ENCODE results near the gene SNX13. TPM values are rescaled to one million over a fixed set of nuclear protein-coding genes. Genes with fewer than 3 reads are reported as not detected.

The SNX13 gene, protein sequence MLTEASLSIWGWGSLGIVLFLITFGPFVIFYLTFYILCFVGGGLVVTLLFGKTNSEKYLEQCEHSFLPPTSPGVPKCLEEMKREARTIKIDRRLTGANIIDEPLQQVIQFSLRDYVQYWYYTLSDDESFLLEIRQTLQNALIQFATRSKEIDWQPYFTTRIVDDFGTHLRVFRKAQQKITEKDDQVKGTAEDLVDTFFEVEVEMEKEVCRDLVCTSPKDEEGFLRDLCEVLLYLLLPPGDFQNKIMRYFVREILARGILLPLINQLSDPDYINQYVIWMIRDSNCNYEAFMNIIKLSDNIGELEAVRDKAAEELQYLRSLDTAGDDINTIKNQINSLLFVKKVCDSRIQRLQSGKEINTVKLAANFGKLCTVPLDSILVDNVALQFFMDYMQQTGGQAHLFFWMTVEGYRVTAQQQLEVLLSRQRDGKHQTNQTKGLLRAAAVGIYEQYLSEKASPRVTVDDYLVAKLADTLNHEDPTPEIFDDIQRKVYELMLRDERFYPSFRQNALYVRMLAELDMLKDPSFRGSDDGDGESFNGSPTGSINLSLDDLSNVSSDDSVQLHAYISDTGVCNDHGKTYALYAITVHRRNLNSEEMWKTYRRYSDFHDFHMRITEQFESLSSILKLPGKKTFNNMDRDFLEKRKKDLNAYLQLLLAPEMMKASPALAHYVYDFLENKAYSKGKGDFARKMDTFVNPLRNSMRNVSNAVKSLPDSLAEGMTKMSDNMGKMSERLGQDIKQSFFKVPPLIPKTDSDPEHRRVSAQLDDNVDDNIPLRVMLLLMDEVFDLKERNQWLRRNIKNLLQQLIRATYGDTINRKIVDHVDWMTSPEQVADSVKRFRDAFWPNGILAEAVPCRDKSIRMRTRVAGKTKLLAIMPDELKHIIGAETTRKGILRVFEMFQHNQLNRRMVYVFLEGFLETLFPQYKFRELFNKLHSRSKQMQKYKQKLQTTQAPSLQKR
- 86.9 TPM for total RNA-seq

DNA sequence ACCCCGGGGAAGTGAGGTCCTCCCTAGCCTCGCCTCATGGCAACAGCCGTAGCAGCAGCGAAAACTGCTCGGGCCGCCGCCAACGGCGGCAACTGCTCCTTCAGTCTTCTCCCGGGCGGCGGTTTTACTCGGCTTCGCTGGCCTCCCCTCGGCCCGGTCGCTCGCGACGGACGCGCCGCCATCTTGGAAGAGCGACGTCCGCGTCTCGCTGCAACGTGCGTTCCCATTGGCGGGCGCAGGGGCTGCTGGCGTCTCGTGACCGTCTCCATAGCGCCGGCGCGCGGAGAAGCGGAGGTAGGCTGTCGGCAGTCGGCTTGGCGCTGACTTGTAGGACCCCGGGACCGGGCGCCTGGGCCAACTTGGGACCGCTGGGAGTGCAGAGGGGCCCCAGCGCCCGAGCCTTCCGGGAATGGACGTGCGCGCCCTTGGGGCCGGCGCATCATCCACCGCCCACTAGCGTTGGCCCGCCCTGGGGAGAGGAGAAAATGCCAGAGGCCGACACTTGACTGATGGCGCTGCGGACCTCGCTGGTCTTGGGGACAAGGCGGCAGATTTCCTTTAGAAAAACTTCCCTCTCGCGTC lies at the start of gene SNX13:
Gene SNX13, minus strand, starts transcription at position 193 of the 582 bp plus-strand sequence. CDS start 199 bp downstream, outside the sequence.
- DNase-seq: peak; percentile 85

GRCh38 chr7:17989546-17989945 lies 49.3 kb upstream of the SNX13 start:
- DNase-seq: no peak

- no peak for DNase-seq
Measured at GRCh38 chr7:17988858-17989257, 48.6 kb upstream of the SNX13 start.

GRCh38 chr7:17988141-17988540 lies 47.8 kb upstream of the SNX13 start:
- no peak for DNase-seq

GRCh38 chr7:17986851-17987250 lies 46.6 kb upstream of the SNX13 start:
- no peak for DNase-seq

DNA sequence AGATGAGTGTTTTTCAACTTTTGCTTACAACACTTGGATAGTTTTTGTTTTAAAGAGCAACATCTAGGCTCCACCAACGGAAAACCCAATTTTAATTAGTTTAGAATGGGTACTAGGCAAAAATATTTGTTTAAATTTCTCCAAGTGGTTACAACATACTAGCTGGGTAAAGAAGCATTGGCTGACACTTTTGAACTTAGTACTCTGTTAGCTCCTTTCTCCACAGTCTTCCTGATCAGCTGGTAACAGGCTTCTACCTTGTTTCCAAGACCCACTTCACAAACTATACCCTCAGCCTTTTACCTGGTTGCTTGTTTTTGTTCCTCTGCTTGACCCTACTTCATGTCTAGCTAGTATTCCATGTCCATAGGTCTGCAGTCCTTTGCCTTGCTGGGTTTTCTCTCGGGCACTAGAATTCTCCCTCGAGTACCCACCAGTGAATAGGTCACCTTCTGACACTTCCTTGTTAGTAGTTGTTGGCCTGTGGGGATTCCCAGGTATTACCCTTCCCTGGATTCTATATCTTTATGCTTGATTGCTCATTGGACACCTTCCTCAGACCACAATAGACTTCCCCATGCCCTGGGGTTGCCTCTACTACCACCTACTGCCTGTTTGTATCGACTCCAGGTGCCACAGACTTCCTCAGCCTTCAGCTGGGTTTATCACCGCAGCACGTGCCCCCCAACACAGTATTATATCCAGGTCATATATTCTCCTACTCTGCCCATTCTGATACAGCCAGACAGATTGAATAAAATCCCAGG lies 45.4 kb upstream of the SNX13 start:
- no peak for DNase-seq

GRCh38 chr7:17984288-17984687 lies 44.0 kb upstream of the SNX13 start:
- no peak for DNase-seq

DNA sequence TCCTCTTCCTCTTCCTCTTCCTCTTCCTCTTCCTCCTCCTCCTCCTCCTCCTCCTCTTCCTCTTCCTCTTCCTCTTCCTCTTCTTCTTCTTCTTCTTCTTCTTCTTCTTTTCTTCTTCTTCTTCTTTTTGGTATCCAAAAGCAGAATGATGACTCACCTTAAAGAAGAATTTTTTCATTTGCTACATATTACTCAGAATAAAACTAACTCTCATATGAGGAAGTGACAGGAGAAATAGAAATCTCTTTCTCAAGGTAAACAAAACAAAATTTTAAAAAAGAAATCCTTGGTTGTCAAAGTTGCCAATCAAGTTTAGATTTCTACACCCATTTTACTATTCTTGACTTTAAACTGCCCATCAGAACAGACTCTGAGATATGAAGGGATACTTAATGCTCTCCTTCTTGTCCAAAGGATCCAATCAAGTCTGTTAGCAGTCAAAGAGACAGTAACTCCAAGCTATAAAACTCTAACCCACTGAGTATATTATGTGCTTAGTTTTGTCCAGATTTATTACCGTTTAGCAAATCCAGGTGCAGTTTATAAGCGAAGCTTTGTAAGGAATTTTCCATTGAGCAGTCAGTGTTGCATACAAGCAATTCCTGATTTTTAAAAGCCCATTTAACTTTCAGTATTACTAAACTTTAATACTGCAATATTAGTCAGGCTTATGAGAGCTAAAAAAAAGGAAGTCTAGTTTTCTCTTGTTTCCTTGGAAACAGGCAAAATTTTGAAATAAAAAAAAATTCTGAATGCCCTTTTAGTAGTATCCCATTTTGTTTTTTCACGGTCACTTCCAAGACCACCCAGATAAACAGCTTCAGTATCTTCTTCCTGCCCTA lies 43.1 kb upstream of the SNX13 start:
- no peak for DNase-seq

GRCh38 chr7:17976952-17977351 lies 36.7 kb upstream of the SNX13 start:
- DNase-seq: no peak

GRCh38 chr7:17971411-17971810 lies 31.1 kb upstream of the SNX13 start:
- DNase-seq: no peak

DNA sequence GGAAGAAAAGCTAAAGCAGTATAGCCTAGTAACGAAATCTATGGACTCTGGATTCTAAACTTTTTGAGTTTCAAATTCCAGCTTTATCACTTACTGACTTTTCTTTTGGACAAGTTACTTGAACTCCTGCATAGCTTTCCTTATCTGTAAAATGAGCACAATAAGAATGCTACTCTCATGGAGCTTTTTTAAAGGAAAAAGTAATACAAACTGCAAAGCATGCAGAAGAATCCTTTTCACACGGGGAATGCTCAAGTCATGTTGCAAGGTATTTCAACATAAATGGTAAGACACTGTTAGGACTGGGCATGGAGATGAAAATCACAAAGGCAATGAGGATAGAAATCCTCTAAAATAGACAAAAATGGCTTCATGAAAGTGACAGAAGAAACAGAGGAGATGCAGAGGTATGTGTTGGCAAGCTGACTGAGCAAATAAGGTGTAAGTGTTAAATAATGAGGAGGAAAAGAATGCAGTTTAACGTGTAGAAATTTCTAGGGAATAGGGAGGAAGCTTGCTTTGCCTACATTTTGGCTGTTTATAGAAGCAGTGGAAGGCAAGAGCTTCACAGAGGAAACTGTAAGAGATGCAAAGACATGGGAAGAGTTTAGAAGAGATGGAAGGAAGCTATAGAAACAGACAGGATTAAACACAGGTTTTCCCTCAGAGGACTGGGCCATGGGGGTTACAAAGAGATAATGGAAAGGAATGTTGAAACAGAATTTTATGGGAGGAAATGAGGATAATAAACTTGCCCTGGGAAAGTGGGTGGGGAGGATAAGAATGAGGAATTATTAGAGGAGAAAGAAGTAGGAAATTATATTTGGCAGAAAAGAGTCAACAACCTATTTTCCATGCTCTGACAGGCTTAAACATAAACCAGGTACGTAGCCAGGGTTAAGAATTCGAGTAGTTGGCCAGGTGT lies 28.8 kb upstream of the SNX13 start:
- DNase-seq: no peak

DNA sequence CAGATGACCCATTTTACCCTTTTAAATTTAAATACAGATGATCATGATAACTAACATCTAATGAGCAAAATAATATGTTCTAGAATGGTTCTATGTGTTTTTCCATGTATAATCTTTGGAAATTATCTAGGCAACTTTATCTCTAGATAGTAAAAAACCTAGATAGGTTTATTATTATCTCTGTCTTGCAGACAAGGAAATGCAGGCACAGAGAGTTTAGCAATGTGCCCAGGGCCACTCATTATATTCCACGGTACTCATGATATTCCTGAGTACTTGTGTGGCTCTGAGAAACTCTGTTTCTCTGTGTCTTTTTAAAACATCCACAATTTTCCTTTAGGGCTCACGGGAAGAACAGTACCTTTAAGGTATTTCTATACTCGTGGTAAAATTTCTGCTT lies 26.4 kb upstream of the SNX13 start:
- no peak for DNase-seq

DNA sequence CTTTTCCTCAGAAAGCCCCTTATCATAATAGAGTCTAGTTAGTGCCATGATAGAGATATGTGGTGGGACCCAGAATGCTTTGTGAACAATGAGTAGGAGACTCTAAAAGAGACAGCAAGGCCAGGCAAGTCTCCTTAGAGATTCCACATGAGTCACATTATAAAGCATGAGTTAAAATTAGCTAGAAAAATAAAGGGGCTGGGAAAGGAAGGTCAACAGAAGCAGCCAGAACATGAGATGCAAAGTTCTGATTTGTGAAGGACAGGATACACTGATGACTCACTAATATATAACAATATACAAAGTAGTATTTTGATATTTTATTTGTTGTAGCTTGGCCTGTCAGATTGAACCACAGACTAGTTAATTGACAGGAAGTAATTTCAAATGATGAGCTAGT lies 25.3 kb upstream of the SNX13 start:
- no peak for DNase-seq

DNA sequence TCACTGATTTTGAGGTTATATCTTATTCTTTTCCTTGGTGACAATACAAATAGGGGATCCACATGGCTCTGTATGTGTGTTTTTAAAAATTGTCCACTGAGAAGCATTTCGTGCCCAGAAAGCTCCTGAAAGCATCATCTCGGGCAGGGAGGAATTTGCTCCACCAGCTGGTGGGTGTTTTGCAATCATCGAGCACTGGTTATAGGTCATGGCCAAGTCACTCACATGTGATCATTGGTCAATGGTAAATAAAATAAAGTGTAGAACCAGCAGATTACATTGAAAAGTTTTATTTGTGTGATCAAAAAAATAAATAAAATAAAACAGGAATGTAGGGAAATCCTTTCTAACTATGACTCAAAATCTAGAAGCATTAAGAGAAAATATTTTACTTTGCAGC lies 23.0 kb upstream of the SNX13 start:
- DNase-seq: no peak

DNA sequence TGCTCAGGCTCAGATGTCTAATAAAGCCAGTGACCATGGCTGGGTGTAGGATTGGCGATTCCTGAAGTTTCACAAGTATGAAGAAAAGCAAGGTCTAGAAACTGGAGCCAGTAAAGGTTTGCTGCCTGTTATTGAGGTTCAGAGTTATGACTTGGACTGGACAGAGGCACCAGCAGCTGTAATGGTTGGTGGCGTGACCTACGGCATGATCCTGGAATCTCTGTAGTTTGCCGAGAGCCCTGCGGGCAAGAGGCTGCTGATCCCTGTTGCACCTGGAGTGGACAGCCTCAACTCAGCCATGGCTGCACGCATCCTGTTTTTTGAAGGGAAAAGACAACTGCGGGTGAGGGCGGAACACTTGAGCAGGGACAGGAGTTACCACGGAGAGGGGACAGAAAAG lies 22.4 kb upstream of the SNX13 start:
- no peak for DNase-seq

- DNase-seq: no peak
Measured at GRCh38 chr7:17957871-17958270, 17.6 kb upstream of the SNX13 start.

DNA sequence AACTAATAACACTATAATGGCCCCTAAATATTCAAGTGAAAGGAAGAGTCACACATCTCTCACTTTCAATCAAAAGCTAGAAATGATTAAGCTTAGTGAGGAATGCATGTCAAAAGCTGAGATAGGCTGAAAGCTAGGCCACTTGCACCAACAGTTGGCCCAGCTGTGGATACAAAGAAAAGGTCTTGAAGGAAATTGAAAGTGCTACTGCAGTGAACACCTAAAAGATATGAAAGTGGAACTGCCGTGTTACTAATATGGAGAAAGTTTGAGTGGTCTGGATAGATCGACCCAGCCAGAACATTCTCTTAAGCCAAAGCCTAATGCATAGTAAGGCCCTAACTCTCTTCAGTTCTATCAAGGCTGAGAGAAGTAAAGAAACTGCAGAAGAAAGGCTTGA lies 12.1 kb upstream of the SNX13 start:
- no peak for DNase-seq

DNA sequence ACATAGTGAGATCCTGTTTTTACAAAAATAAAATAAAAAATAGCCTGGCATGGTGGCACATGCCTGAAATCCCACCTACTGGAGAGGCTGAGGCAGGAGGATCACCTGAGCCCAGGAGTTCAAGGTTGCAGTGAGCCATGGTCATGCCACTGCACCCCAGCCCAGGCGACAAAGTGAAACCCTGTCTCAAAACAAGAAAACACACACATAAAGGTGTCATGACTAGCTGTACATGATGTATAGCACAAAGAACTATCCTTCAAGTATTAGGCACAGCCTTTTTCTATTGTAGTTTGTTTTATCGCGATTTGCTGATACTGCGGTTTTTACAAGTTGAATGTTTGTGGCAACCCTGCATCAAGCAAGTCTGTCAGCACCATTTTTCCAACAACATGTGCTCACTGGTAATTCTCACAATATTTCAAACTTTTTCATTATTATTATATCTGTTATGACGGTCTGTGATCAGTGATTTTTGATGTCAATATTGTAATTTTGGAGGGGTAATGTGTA lies 11.5 kb upstream of the SNX13 start:
- DNase-seq: no peak

DNA sequence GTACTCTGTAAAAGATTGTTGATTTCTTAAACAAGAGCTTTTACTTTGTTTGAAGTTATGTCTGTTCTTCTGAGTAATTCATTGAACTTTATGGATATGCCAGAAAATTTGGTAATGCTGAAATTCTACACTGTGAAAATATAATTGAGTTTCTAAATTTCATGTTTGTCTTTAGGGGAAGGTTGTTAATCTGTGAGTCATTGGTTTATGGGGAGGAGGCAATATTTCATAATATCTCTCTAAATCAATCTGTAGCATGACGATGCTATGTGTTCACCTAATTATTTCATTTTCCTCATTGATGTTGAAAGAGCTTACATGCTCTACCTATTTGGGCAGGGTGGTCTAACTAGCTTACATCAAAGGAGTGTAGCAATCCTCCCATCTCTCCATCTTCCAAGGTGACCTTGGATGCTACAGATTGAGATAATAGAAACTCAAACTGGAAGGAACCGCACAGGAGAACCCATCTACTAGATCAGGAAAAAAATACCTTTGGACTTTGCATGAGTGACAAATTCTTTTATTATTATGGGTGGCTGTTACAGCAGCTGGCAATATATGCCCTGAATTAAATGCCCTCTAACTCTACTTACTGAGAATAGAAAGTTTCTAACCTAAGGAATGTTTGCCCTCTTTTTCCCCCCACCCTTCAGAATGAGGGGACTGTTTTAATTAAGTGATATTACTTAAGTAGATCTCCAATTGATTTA lies 8.4 kb upstream of the SNX13 start:
- no peak for DNase-seq
